Heart left ventricle (tissue), 16 donors: ENCODE results near the gene TSPAN11. TPM values are rescaled to one million over a fixed set of nuclear protein-coding genes. Genes with fewer than 3 reads are reported as not detected.
A peak's percentile ranks its signal among the peaks of the same experiment; 100 is the strongest.

Source experiments
- ATAC-seq, 4 donors: fragments of 200-7000 bp; cut with Tn5 transposase; one replicate each; pipeline ENCODE4 v1.9.1; 2020 to 2022; ENCODE audit warnings: moderate library complexity in 4 of 4, mild to moderate bottlenecking in 3 of 4, moderate number of reproducible peaks in 1 of 4
- DNase-seq, 5 donors: peaks; one replicate each; pipeline ENCODE4 v3.0.0-alpha.2; 2020
- H3K27ac ChIP-seq, 12 donors: fragments of 200-600 bp; sonication (generic) in 4 of 12; one replicate each; pipeline versions ENCODE4 v1.5.0 to v1.8.0; 2016 to 2022; ENCODE audit warnings: mild to moderate bottlenecking in 2 of 12
- H3K27me3 ChIP-seq, 9 donors: fragments of 200-600 bp; sonication (generic) in 2 of 9; one replicate each; pipeline versions ENCODE4 v1.5.1 to v1.8.0; 2016 to 2022; ENCODE audit warnings: mild to moderate bottlenecking in 3 of 9
- H3K36me3 ChIP-seq, 9 donors: fragments of 200-600 bp; sonication (generic) in 2 of 9; one replicate each; pipeline versions ENCODE4 v1.5.0 to v1.8.0; 2018 to 2022; ENCODE audit warnings: mild to moderate bottlenecking in 2 of 9
- H3K4me1 ChIP-seq, 12 donors: fragments of 200-600 bp; sonication (generic) in 4 of 12; one replicate each; pipeline versions ENCODE4 v1.5.0 to v1.8.0; 2016 to 2022; ENCODE audit warnings: mild to moderate bottlenecking in 3 of 12
- H3K4me3 ChIP-seq, 12 donors: fragments of 200-600 bp; sonication (generic) in 4 of 12; one replicate each; pipeline versions ENCODE4 v1.5.0 to v1.8.0; 2017 to 2022; ENCODE audit warnings: mild to moderate bottlenecking in 9 of 12, moderate library complexity in 4 of 12
- H3K9me3 ChIP-seq, 12 donors: fragments of 200-600 bp; sonication (generic) in 4 of 12; one replicate each; pipeline versions ENCODE4 v1.5.0 to v1.8.0; 2016 to 2022; ENCODE audit warnings: mild to moderate bottlenecking in 1 of 12
- POLR2A ChIP-seq, 2 donors: fragments of 450-650 bp; IDR thresholded peaks; one replicate each; pipeline ENCODE4 v1.6.1; 2017; ENCODE audit warnings: antibody characterized with exemption in 2 of 2, mild to moderate bottlenecking in 2 of 2, moderate library complexity in 2 of 2
- WGBS, 4 donors: extraction: QIAGEN DNeasy Blood & Tissue Kit in 2 of 4; methylation state at CpG; one replicate each; pipeline versions ENCODE4 v1.1.5 to v1.1.7; 2013 to 2018; 5-methylcytosine and 5-hydroxymethylcytosine counted together
- intact Hi-C, 10 donors: fragments of 100-400 bp; cut with DNase I; formaldehyde crosslinking; loops; one replicate each; pipeline versions ENCODE4 v1.11.1 to v1.14.2; 2022
- polyA plus RNA-seq, 2 donors: library from polyadenylated mRNA; stranded (reverse); fragments of 200-250 nt; gene quantifications; one replicate each; pipeline ENCODE4 v1.2.3, GENCODE V29; 2013
- total RNA-seq, 9 donors: library from RNA; depleted of rRNA in 2 of 9; stranded (reverse); fragments of >200 nt in 2 of 9; fragmentation: NEBNext Ultra II Directional in 3 of 9; extraction: Animal tissue kit (Norgen Biotek cat#: 25700) in 3 of 9; gene quantifications; one replicate each; pipeline versions ENCODE4 v1.1.0 to v1.2.4, GENCODE V29; 2016 to 2023
- TF ChIP-seq, protein P1 (sequence below), 12 donors: fragments of 200-600 bp; sonication (generic) in 4 of 12; IDR thresholded peaks; one replicate each; pipeline versions ENCODE4 v1.5.0 to v1.8.0; 2018 to 2022; ENCODE audit warnings: antibody characterized with exemption in 12 of 12, mild to moderate bottlenecking in 5 of 12
- donor health status: ischemic (EF 13 %, LVEDD 7.1; RV severe dilation, severe dysfunction).
- donor health status: healthy with polysubstance abuse.
- donor health status: DM: no; HTN: yes; CAD: no.
- donor health status: DM: no; HTN: no; CAD: no.
- donor health status: ischemic (EF 25% LVEDD 6.9; RV normal size, moderate dysfunction).
- donor health status: ischemic (EF 25% LVEDD 5.7; RV mildly dilated, moderate dysfunction).
- donor health status: healthy.
- donor health status: DM: yes; HTN: yes; CAD: no.
- donor health status: ischemic (EF 35%, LVEDD 5.7; RV mildly dilated, moderate dysfunction).
- donor health status: nonischemic (EF 11% LVEDD 7.7; RV severe dilation, severe dysfunction).
- donor health status: DM: yes; HTN: yes; CAD: no.
- donor health status: PGD.
- donor health status: ischemic (EF 29% LVEDD 5.4; RV normal size, mild dysfunction).
- donor health status: nonischemic (EF 23%, LVEDD 6.1; RV moderate dilation, normal function).

Gene TSPAN11
- total and polyA plus RNA-seq, 11 donors: 0.49 to 4.2 (median 1.9) TPM

DNA sequence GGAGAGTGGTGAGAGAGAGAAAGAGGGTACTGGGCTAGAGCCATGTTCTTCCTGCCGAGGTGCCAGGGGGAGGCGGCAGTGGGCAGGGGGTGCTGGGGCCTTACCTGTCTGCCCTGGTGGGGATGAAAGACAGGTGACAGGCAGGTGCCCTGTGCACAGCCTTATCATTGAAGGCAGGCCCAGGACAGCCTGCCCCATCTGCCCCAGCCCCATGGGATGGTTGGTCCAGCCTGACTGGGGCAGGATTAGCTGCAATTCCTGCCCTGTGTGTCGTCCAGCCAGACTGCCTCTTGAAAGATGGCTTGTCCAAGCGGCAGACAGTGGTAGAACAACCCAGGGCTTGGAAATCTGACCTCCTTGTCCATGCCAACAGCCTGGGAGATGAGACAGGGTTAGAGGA lies 67.2 kb downstream of the TSPAN11 start:
- no peak for TF ChIP-seq POLR2A (IDR thresholded peaks at IDR 0.05)
- TF ChIP-seq, protein P1, sequence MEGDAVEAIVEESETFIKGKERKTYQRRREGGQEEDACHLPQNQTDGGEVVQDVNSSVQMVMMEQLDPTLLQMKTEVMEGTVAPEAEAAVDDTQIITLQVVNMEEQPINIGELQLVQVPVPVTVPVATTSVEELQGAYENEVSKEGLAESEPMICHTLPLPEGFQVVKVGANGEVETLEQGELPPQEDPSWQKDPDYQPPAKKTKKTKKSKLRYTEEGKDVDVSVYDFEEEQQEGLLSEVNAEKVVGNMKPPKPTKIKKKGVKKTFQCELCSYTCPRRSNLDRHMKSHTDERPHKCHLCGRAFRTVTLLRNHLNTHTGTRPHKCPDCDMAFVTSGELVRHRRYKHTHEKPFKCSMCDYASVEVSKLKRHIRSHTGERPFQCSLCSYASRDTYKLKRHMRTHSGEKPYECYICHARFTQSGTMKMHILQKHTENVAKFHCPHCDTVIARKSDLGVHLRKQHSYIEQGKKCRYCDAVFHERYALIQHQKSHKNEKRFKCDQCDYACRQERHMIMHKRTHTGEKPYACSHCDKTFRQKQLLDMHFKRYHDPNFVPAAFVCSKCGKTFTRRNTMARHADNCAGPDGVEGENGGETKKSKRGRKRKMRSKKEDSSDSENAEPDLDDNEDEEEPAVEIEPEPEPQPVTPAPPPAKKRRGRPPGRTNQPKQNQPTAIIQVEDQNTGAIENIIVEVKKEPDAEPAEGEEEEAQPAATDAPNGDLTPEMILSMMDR (IDR thresholded peaks at IDR 0.05): no peak
- Histone ChIP-seq H3K4me3 (no peak overlapping the region), H3K9me3 (no peaks in the 10 kb centered on the region), H3K4me1 (peaks cover 0 to 11% (median 0%) of the 10 kb centered on the region in 12 donors), H3K27me3 (no peaks in the 10 kb centered on the region), H3K27ac (no peak overlapping the region), H3K36me3 (no peaks in the 10 kb centered on the region)
- WGBS, 4 donors: 83 to 93% (median 87%) methylated on average over 3 to 4 of the region's 4 CpGs
- ATAC-seq (no peak), DNase-seq (no peak)
- intact Hi-C loops: loop anchor here in 1 of 10 donors (10.0 kb wide), 1 partner anchor 51 kb away; no protein-coding TSS in a partner anchor

- H3K9me3 ChIP-seq: no peaks in the 10 kb centered on the region
- intact Hi-C loops: loop anchor here in 1 of 10 donors (10.0 kb wide), 1 partner anchor 51 kb away; no protein-coding TSS in a partner anchor
- WGBS, 4 donors: 56 to 67% (median 63%) methylated on average over 9 to 13 of the region's 13 CpGs
- ATAC-seq (peak in 1 of 4 donors; percentile 39), DNase-seq (peak in 2 of 5 donors; percentile 30 to 44)
- no peak overlapping the region for H3K27ac ChIP-seq
- no peak overlapping the region for H3K4me3 ChIP-seq
- H3K36me3 ChIP-seq: no peaks in the 10 kb centered on the region
- no peaks in the 10 kb centered on the region for H3K27me3 ChIP-seq
- peaks cover 0 to 11% (median 0%) of the 10 kb centered on the region in 12 donors for H3K4me1 ChIP-seq
- TF ChIP-seq, protein P1 (IDR thresholded peaks at IDR 0.05): no peak
- TF ChIP-seq POLR2A (IDR thresholded peaks at IDR 0.05): no peak
These were observed 67.7 kb downstream of the TSPAN11 start for GRCh38 chr12:30994274-30994673.

- WGBS, 4 donors: 80 to 96% (median 86%) methylated on average over 2 of the region's 2 CpGs
- Histone ChIP-seq H3K27ac (no peak overlapping the region), H3K4me3 (no peak overlapping the region), H3K9me3 (no peaks in the 10 kb centered on the region), H3K4me1 (peaks cover 0 to 6% (median 0%) of the 10 kb centered on the region in 12 donors), H3K27me3 (no peaks in the 10 kb centered on the region), H3K36me3 (no peaks in the 10 kb centered on the region)
- TF ChIP-seq, protein P1 (IDR thresholded peaks at IDR 0.05): no peak
- no peak for TF ChIP-seq POLR2A (IDR thresholded peaks at IDR 0.05)
- DNase-seq (no peak), ATAC-seq (peak in 2 of 4 donors; percentile 39 to 44)
- intact Hi-C loops: loop anchor here in 1 of 10 donors (10.0 kb wide), 1 partner anchor 49 kb away; no protein-coding TSS in a partner anchor
These were observed 69.7 kb downstream of the TSPAN11 start for GRCh38 chr12:30996255-30996654.

- ATAC-seq (no peak), DNase-seq (no peak)
- H3K27me3 ChIP-seq: no peaks in the 10 kb centered on the region
- intact Hi-C loops: loop anchor here in 1 of 10 donors (10.0 kb wide), 1 partner anchor 48 kb away; no protein-coding TSS in a partner anchor
- no peak overlapping the region for H3K4me3 ChIP-seq
- H3K36me3 ChIP-seq: no peaks in the 10 kb centered on the region
- H3K27ac ChIP-seq: no peak overlapping the region
- H3K9me3 ChIP-seq: no peaks in the 10 kb centered on the region
- TF ChIP-seq, protein P1 (IDR thresholded peaks at IDR 0.05): no peak
- 89 to 95% (median 93%) methylated on average over 3 of the region's 3 CpGs for WGBS, 4 donors
- H3K4me1 ChIP-seq: peaks cover 0 to 6% (median 0%) of the 10 kb centered on the region in 12 donors
These were observed 70.2 kb downstream of the TSPAN11 start for GRCh38 chr12:30996752-30997151.
